GM10266 (cell line): Measurements from ENCODE around the gene TOP3A.

Experiments used
- DNase-seq: peaks from one replicate; pipeline ENCODE4 v3.0.0; 2012; ENCODE audit errors: extremely low spot score
- TF ChIP-seq, protein P1 (sequence below): IDR thresholded peaks from 2 replicates; pipeline ENCODE4 v1.5.1; 2012; ENCODE audit warnings: mild to moderate bottlenecking, low read depth; ENCODE audit not compliant: control insufficient read depth, insufficient read depth; ENCODE audit errors: missing control alignments

The TOP3A gene

DNA sequence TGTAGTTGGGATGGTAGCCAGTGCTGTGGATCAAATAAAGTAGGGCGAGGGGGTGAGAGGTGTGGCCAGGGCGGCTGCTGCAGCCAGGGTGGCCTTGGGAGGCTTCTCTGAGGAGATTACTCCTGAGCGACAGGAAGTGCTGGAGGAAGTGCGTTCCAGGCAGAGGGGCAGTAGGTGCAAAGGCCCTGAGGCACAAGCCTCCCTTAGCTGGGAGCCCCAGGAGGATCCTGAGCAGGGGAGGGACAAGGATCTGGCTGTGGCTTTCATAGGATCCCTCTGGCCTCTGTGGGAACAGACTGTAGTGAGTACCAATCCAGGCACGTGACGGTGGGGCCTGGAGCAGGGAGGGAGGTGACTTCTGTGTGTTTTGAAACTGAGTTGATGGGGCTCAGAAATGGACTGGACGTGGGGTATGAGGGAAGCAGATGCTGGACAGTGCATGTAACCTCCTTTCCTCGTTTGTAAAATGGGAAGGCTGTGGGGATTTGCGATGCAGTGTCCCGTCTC lies 86.6 kb downstream of the TOP3A start:
- TF ChIP-seq, protein P1, sequence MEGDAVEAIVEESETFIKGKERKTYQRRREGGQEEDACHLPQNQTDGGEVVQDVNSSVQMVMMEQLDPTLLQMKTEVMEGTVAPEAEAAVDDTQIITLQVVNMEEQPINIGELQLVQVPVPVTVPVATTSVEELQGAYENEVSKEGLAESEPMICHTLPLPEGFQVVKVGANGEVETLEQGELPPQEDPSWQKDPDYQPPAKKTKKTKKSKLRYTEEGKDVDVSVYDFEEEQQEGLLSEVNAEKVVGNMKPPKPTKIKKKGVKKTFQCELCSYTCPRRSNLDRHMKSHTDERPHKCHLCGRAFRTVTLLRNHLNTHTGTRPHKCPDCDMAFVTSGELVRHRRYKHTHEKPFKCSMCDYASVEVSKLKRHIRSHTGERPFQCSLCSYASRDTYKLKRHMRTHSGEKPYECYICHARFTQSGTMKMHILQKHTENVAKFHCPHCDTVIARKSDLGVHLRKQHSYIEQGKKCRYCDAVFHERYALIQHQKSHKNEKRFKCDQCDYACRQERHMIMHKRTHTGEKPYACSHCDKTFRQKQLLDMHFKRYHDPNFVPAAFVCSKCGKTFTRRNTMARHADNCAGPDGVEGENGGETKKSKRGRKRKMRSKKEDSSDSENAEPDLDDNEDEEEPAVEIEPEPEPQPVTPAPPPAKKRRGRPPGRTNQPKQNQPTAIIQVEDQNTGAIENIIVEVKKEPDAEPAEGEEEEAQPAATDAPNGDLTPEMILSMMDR: no peak
- no peak for DNase-seq

- DNase-seq: no peak
These were observed 87.2 kb downstream of the TOP3A start for GRCh38 chr17:18227635-18228034.

DNA sequence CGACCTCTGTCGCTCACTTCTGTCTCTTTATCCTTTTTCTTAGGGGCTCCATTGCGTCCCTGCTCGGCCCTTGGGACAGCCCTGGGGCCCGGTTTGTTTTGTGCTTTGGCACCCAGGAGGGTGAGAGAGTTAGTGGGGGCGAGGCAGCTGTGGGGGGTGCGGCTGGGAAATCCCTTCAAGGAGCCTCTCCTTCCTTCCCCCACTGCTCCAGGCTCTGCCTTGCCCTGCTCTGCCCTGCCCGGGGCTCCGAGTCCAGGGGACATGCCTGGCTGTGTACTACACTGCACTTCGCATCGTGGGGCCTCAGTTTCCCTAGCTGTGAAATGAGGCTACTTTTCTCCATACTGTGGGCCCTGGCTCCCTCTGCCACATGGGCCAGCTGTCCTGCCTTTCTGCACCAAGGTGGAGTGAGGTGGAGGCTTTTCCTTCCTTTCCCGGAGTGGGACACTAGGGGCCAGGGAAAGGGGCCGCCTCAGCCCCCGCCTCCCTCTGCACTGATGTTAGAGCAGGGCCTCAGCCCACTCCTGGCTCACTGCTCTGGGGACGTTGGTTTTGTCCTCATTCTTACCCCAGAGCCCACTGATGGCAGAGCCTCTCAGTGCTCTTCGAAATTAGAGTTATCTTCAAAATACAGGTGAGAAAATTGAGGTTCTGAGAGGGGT lies 88.4 kb downstream of the TOP3A start:
- no peak for DNase-seq
- TF ChIP-seq, protein P1: no peak

More at GRCh38 chr17:18227635-18228034, 87.2 kb downstream of the TOP3A start:
- TF ChIP-seq, protein P1: no peak

DNA sequence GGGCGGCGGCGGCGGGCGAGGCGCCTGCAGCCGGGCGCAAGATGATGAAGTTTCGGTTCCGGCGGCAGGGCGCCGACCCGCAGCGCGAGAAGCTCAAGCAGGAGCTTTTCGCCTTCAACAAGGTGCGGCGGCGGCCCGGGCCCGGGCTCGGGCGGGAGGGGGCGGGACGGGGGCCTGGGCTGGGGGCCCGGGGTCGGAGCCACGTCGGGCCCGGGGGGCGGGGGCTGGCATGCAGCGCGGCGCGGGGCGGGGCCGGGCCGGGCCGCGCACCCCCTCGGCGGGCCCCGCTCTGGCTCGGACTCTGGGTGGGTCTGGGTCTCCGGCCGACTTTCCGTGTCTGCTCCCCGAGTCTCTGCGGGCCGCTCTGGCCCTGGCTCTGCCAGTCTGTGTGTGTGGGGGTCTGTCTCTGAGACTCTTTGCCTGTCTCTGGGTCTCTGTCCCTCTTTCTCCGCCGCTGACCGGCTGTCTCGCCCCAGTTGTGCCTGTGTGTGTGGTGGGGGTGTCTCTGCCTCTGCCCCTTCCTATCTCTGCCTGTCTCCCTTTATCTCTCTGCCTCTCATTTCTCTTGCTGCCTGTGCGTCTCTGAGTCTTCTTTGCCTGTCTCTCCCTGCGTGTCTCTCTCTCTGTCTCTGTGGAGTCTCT lies 89.0 kb downstream of the TOP3A start:
- TF ChIP-seq, protein P1: no peak
- DNase-seq: no peak

GRCh38 chr17:18225121-18225641 lies 89.6 kb downstream of the TOP3A start, which contains the start of gene LLGL1:
TSS of gene LLGL1 (plus strand) at chr17:18225635. CDS start at chr17:18225683, 48 bp downstream.
- TF ChIP-seq, protein P1: no peak
- DNase-seq: peak; percentile 100

GRCh38 chr17:18224387-18225120 lies 90.2 kb downstream of the TOP3A start:
- TF ChIP-seq, protein P1: no peak
- DNase-seq: no peak
